Measurements from ENCODE around the gene DDRGK1.

Gene DDRGK1

DNA sequence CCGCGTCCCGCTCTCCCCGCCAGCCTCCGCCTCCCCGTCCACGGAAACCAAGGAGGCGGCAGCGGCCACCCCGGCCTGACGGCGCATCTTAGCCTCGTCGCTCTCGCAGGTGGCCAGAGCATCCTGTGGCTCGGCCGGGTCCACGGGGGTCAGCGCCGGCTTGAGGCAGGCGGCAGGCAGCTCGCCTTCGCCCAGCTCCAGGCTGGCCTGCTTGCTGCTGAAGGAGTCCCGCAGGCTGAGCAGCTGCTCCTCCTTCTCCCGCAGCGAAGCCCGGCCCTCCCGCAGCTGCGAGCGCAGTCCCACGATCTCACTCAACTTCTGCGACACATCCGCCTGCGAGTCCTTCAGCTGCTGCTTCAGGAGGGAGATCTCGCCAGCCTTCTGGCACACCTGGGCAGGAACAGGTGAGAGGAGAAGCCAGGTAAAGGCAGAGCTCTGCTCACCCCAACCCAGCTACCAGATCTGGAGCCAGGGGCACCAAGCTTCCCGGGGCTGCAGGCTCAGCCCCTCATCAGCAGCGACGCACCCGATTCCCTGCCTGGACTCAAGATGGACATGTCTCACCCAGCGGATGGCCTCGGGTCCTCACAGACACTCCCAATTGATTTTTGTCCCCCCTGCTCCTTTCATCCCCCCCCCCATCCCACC is 39.6 kb downstream of the DDRGK1 start:
- Histone ChIP-seq H3K9ac (ENCODE audit: low read length) (no peak overlapping the region), H3K9me2 (ENCODE audit: low read depth, low read length) (no peaks in the 10 kb centered on the region), H3K27ac (ENCODE audit: low read depth, low read length, poor library complexity, severe bottlenecking) (no peak overlapping the region), H3K9me3 (ENCODE audit: low read length) (no peaks in the 10 kb centered on the region), H3K4me1 (ENCODE audit: insufficient read depth, low read length, severe bottlenecking) (peaks cover 5% of the 10 kb centered on the region), H2AFZ (ENCODE audit: low read length) (no peak overlapping the region), H3F3A (ENCODE audit: insufficient read depth, low read length) (no peaks in the 10 kb centered on the region), H3K4me3 (ENCODE audit: low read depth, low read length, poor library complexity, severe bottlenecking) (no peak overlapping the region), H3K4me2 (ENCODE audit: low read length) (no peak overlapping the region), H3K27me3 (ENCODE audit: insufficient read depth, low read length) (no peaks in the 10 kb centered on the region), H3K36me3 (ENCODE audit: insufficient read depth, low read length) (no peaks in the 10 kb centered on the region), H4K20me1 (ENCODE audit: insufficient read depth, low read length) (no peaks in the 10 kb centered on the region), H3K79me2 (ENCODE audit: insufficient read depth, low read length) (no peaks in the 10 kb centered on the region)
- TF ChIP-seq, protein P1, sequence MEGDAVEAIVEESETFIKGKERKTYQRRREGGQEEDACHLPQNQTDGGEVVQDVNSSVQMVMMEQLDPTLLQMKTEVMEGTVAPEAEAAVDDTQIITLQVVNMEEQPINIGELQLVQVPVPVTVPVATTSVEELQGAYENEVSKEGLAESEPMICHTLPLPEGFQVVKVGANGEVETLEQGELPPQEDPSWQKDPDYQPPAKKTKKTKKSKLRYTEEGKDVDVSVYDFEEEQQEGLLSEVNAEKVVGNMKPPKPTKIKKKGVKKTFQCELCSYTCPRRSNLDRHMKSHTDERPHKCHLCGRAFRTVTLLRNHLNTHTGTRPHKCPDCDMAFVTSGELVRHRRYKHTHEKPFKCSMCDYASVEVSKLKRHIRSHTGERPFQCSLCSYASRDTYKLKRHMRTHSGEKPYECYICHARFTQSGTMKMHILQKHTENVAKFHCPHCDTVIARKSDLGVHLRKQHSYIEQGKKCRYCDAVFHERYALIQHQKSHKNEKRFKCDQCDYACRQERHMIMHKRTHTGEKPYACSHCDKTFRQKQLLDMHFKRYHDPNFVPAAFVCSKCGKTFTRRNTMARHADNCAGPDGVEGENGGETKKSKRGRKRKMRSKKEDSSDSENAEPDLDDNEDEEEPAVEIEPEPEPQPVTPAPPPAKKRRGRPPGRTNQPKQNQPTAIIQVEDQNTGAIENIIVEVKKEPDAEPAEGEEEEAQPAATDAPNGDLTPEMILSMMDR (IDR thresholded peaks at IDR 0.05; ENCODE audit: low read length) = no peak
- TF ChIP-seq EZH2 (IDR thresholded peaks at IDR 0.05; ENCODE audit: borderline replicate concordance, low read length) = no peak

- peaks cover 7% of the 10 kb centered on the region for H3K4me1 ChIP-seq (ENCODE audit: insufficient read depth, low read length, severe bottlenecking)
Measured at GRCh38 chr20:3164043-3164762, 40.3 kb downstream of the DDRGK1 start.

GRCh38 chr20:3163099-3164042 is 41.1 kb downstream of the DDRGK1 start:
- no peaks in the 10 kb centered on the region for H3K9me2 ChIP-seq (ENCODE audit: low read depth, low read length)
- H3K4me1 ChIP-seq (ENCODE audit: insufficient read depth, low read length, severe bottlenecking) = peaks cover 13% of the 10 kb centered on the region
- H3K27ac ChIP-seq (ENCODE audit: low read depth, low read length, poor library complexity, severe bottlenecking) = no peak overlapping the region
- no peak overlapping the region for H3K9ac ChIP-seq (ENCODE audit: low read length)
- no peaks in the 10 kb centered on the region for H3K27me3 ChIP-seq (ENCODE audit: insufficient read depth, low read length)
- H3K79me2 ChIP-seq (ENCODE audit: insufficient read depth, low read length) = peaks cover 10% of the 10 kb centered on the region
- TF ChIP-seq, protein P1 (IDR thresholded peaks at IDR 0.05; ENCODE audit: low read length) = no peak
- no peak for TF ChIP-seq EZH2 (IDR thresholded peaks at IDR 0.05; ENCODE audit: borderline replicate concordance, low read length)
- no peaks in the 10 kb centered on the region for H3K9me3 ChIP-seq (ENCODE audit: low read length)
- H3K4me2 ChIP-seq (ENCODE audit: low read length) = no peak overlapping the region
- no peak overlapping the region for H2AFZ ChIP-seq (ENCODE audit: low read length)
- H3F3A ChIP-seq (ENCODE audit: insufficient read depth, low read length) = no peaks in the 10 kb centered on the region
- no peaks in the 10 kb centered on the region for H4K20me1 ChIP-seq (ENCODE audit: insufficient read depth, low read length)
- no peak overlapping the region for H3K4me3 ChIP-seq (ENCODE audit: low read depth, low read length, poor library complexity, severe bottlenecking)
- no peaks in the 10 kb centered on the region for H3K36me3 ChIP-seq (ENCODE audit: insufficient read depth, low read length)

More at GRCh38 chr20:3164043-3164762, 40.3 kb downstream of the DDRGK1 start:
- TF ChIP-seq, protein P1 (IDR thresholded peaks at IDR 0.05; ENCODE audit: low read length) = no peak
- no peak for TF ChIP-seq EZH2 (IDR thresholded peaks at IDR 0.05; ENCODE audit: borderline replicate concordance, low read length)
- no peak overlapping the region for H3K27ac ChIP-seq (ENCODE audit: low read depth, low read length, poor library complexity, severe bottlenecking)
- no peak overlapping the region for H3K4me3 ChIP-seq (ENCODE audit: low read depth, low read length, poor library complexity, severe bottlenecking)
- H3K9me2 ChIP-seq (ENCODE audit: low read depth, low read length) = no peaks in the 10 kb centered on the region
- no peak overlapping the region for H3K4me2 ChIP-seq (ENCODE audit: low read length)
- H3F3A ChIP-seq (ENCODE audit: insufficient read depth, low read length) = no peaks in the 10 kb centered on the region
- H3K36me3 ChIP-seq (ENCODE audit: insufficient read depth, low read length) = no peaks in the 10 kb centered on the region
- H3K79me2 ChIP-seq (ENCODE audit: insufficient read depth, low read length) = peaks cover 3% of the 10 kb centered on the region
- H3K27me3 ChIP-seq (ENCODE audit: insufficient read depth, low read length) = no peaks in the 10 kb centered on the region
- H3K9ac ChIP-seq (ENCODE audit: low read length) = no peak overlapping the region
- no peak overlapping the region for H2AFZ ChIP-seq (ENCODE audit: low read length)
- no peaks in the 10 kb centered on the region for H3K9me3 ChIP-seq (ENCODE audit: low read length)
- H4K20me1 ChIP-seq (ENCODE audit: insufficient read depth, low read length) = no peaks in the 10 kb centered on the region

Data from OCI-LY1 (cell line).